ENCODE measurements around the gene GPT2. TPM values are rescaled to one million over a fixed set of nuclear protein-coding genes. Genes with fewer than 3 reads are reported as not detected.

GPT2 gene
- total RNA-seq, 1 donor from 2014 or later: 71.2 TPM

GRCh38 chr16:46904471-46904870 lies 20.3 kb downstream of the GPT2 start:
- Histone ChIP-seq H3K36me3 (ENCODE audit: control insufficient read depth, insufficient read depth, low read length) (no peaks in the 10 kb centered on the region), H3K27me3 (ENCODE audit: control insufficient read depth, insufficient read depth, low read length) (no peaks in the 10 kb centered on the region), H3K4me3 (ENCODE audit: low read depth, low read length) (no peak overlapping the region)
- TF ChIP-seq CTCF (IDR thresholded peaks at IDR 0.05; ENCODE audit: insufficient read depth, low read length, poor library complexity, severe bottlenecking): no peak
- no peak for DNase-seq (ENCODE audit: low read depth)

DNA sequence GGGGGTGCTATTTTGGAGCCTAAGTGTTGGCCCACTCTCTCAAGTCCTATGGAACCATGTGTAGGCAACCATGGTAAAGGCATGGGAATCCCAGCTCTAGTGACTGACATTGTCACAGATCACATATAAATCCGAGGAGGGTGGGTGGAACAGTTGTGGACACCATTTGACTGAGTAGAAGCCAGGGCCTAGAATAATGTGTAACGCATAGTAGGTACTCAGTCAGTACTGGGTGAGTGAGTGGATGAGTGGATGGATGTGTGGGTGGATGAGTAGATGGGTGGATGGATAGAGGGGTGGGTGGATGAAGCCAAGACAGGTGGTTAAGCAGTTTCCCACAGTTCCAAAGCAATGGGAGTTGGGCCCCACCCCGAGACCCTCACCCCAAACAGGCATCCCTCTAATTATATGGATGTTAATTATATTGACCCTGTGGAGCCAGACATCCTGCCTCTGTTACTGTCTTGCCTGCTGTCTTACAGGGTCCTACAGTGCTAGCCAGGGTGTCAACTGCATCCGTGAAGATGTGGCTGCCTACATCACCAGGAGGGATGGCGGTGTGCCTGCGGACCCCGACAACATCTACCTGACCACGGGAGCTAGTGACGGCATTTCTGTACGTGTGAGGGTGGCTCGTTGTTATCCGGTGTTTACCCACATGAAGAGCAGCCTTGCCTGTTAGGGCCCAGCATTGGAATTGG lies 22.3 kb downstream of the GPT2 start:
- TF ChIP-seq CTCF (IDR thresholded peaks at IDR 0.05; ENCODE audit: insufficient read depth, low read length, poor library complexity, severe bottlenecking): no peak
- Histone ChIP-seq H3K36me3 (ENCODE audit: control insufficient read depth, insufficient read depth, low read length) (no peaks in the 10 kb centered on the region), H3K4me3 (ENCODE audit: low read depth, low read length) (no peak overlapping the region), H3K27me3 (ENCODE audit: control insufficient read depth, insufficient read depth, low read length) (no peaks in the 10 kb centered on the region)
- no peak for DNase-seq (ENCODE audit: low read depth)

DNA sequence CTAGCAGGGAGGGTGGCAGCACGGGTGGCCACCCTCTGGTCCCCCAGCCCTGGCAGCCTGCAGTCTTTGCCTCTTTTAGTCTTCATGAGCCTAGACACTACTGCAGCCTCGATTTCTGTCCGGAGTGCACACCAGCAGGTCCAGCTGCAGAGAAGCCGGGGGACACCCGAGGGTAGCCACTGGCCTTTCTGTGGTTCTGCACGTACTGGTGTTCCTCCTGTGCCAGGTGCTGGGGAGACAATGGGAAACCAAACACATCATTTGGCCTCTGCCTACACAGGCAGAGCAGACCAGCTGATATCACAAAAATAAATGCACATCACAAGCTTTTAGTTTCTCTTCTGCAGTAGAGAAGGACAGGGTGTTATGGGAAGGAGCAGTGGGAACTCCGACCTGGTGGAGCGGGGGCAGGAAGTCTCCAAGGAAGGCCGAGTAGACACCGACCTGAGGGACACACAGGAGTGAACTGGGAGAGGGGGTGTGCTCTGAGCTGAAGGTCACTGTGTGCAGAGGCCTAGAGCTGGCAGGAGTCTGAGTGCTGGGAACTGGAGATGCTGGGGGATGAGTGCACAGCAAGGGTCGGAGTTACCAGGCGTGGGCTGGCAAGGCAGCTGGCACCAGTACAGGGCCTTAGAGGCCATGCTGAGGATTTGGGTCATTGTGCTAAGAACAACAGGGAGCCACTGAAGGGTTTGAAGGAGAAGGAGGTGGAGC lies 23.1 kb downstream of the GPT2 start:
- H3K27me3 ChIP-seq (ENCODE audit: control insufficient read depth, insufficient read depth, low read length): no peaks in the 10 kb centered on the region
- no peak for TF ChIP-seq CTCF (IDR thresholded peaks at IDR 0.05; ENCODE audit: insufficient read depth, low read length, poor library complexity, severe bottlenecking)
- H3K36me3 ChIP-seq (ENCODE audit: control insufficient read depth, insufficient read depth, low read length): no peaks in the 10 kb centered on the region
- no peak for DNase-seq (ENCODE audit: low read depth)
- H3K4me3 ChIP-seq (ENCODE audit: low read depth, low read length): no peak overlapping the region

GRCh38 chr16:46908540-46909372 lies 24.6 kb downstream of the GPT2 start:
- DNase-seq (ENCODE audit: low read depth): no peak

GRCh38 chr16:46911038-46911437 lies 26.9 kb downstream of the GPT2 start:
- H3K27me3 ChIP-seq (ENCODE audit: control insufficient read depth, insufficient read depth, low read length): no peaks in the 10 kb centered on the region
- no peak for DNase-seq (ENCODE audit: low read depth)
- no peak for TF ChIP-seq CTCF (IDR thresholded peaks at IDR 0.05; ENCODE audit: insufficient read depth, low read length, poor library complexity, severe bottlenecking)
- no peak overlapping the region for H3K4me3 ChIP-seq (ENCODE audit: low read depth, low read length)
- no peaks in the 10 kb centered on the region for H3K36me3 ChIP-seq (ENCODE audit: control insufficient read depth, insufficient read depth, low read length)

More at GRCh38 chr16:46908540-46909372, 24.6 kb downstream of the GPT2 start:
- Histone ChIP-seq H3K4me3 (ENCODE audit: low read depth, low read length) (no peak overlapping the region), H3K27me3 (ENCODE audit: control insufficient read depth, insufficient read depth, low read length) (no peaks in the 10 kb centered on the region), H3K36me3 (ENCODE audit: control insufficient read depth, insufficient read depth, low read length) (no peaks in the 10 kb centered on the region)
- peak; percentile 54 for TF ChIP-seq CTCF (IDR thresholded peaks at IDR 0.05; ENCODE audit: insufficient read depth, low read length, poor library complexity, severe bottlenecking)

Measured in kidney epithelial cell (primary cell).